Measurements from ENCODE around the gene ATG16L1. TPM values are rescaled to one million over a fixed set of nuclear protein-coding genes. Genes with fewer than 3 reads are reported as not detected.
"Not testable (repeated sequence)": the region's sequence is repeated elsewhere in the genome, so short reads cannot be mapped to it uniquely, and the experiment has no call there.

ATG16L1 gene
- total RNA-seq, 2 experiments from 2014 or later, result 55.9 to 58.9 TPM

- peaks cover 4% of the 10 kb centered on the region for H3K9me3 Mint-ChIP-seq
- CTCF ChIA-PET, result interaction anchor here (1.3 kb wide), 1 partner anchor 11 kb away, joined by 3 read pairs; no protein-coding TSS in a partner anchor
- POLR2A ChIA-PET, result interaction anchor here (2.4 to 2.5 kb wide), 2 partner anchors 12 to 90 kb away, joined by 6 to 12 read pairs; no protein-coding TSS in a partner anchor
- H3K4me3 Mint-ChIP-seq, result no peak overlapping the region
- peaks cover 47% of the 10 kb centered on the region for H3K4me1 Mint-ChIP-seq
- H3K27me3 Mint-ChIP-seq, result peaks cover 3% of the 10 kb centered on the region
- peaks cover 9% of the 10 kb centered on the region for H3K36me3 Mint-ChIP-seq (ENCODE audit: low read depth)
- no peak overlapping the region for H3K27ac Mint-ChIP-seq
- no peak for DNase-seq
These were observed 78.1 kb downstream of the ATG16L1 start for GRCh38 chr2:233329489-233330135.

- peaks cover 4% of the 10 kb centered on the region for H3K9me3 Mint-ChIP-seq
- H3K27ac Mint-ChIP-seq, result peak overlapping the region; percentile 96
- no peaks in the 10 kb centered on the region for H3K27me3 Mint-ChIP-seq
- POLR2A ChIA-PET, result interaction anchor here (0.8 to 2.5 kb wide), 22 partner anchors 9 to 88 kb away, joined by 3 to 19 read pairs (median 4); partner anchors contain the start of gene ATG16L1
- peak overlapping the region; percentile 33 for H3K4me3 Mint-ChIP-seq
- H3K4me1 Mint-ChIP-seq, result peaks cover 52% of the 10 kb centered on the region
- CTCF ChIA-PET, result interaction anchor here (0.7 to 2.5 kb wide), 7 partner anchors 11 to 249 kb away, joined by 3 to 18 read pairs (median 6); partner anchors contain the start of gene DGKD
- peak; percentile 89 for DNase-seq
- H3K36me3 Mint-ChIP-seq (ENCODE audit: low read depth), result peaks cover 9% of the 10 kb centered on the region
These were observed 80.1 kb downstream of the ATG16L1 start for GRCh38 chr2:233331536-233331935.

DNA sequence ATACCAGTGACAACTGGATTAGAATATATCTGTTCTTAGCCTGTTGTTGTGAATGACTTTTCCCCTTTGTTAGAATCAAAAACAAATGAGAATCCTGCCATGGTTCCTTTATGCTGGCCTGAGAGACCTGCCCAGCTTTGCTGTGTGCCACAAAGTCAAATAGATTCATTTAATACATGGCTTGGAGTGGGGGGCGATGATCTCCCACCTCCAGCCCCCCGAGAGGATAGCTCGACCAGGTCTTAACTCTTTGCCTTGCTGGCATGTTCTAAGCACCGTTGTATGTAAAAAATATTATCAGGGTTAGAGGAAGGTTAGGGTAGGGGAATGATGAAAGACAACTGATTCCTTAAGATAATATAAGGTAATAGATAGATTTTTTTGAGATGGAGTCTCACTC lies 80.7 kb downstream of the ATG16L1 start:
- Mint-ChIP-seq H3K27ac (peak overlapping the region; percentile 96), H3K4me3 (peak overlapping the region; percentile 33), H3K9me3 (peaks cover 4% of the 10 kb centered on the region), H3K36me3 (ENCODE audit: low read depth) (peaks cover 9% of the 10 kb centered on the region), H3K27me3 (no peaks in the 10 kb centered on the region), H3K4me1 (peaks cover 52% of the 10 kb centered on the region)
- ChIA-PET POLR2A (interaction anchor here (0.8 to 2.5 kb wide), 19 partner anchors 8 to 88 kb away, joined by 3 to 19 read pairs (median 5); partner anchors contain the start of gene ATG16L1), CTCF (interaction anchor here (1.1 to 2.5 kb wide), 6 partner anchors 11 to 250 kb away, joined by 3 to 18 read pairs (median 8); partner anchors contain the start of gene DGKD)
- no peak for DNase-seq

DNA sequence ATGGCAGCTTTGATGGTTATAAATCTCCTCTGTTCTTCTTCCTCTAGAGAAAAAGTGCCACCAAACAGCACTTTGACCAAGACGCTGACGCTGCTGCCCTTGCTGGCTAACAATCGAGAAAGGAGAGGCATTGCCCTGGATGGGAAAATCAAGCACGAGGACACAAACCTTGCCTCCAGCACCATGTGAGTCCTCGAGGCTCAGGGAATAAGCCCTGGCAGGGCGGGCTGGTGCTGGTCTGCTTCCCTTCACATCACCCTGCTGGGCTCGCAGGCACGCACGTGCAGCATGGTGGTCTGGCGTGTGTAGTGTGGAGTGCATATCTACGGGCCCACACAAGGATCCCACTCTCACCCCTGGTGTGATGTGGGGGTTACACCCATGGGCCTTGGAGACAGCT lies 83.4 kb downstream of the ATG16L1 start:
- H3K27me3 Mint-ChIP-seq, result peaks cover 11% of the 10 kb centered on the region
- no peak overlapping the region for H3K4me3 Mint-ChIP-seq
- H3K9me3 Mint-ChIP-seq, result peaks cover 3% of the 10 kb centered on the region
- POLR2A ChIA-PET, result interaction anchor here (0.9 kb wide), 1 partner anchor 16 kb away, joined by 3 read pairs; no protein-coding TSS in a partner anchor
- no peak overlapping the region for H3K27ac Mint-ChIP-seq
- peaks cover 61% of the 10 kb centered on the region for H3K4me1 Mint-ChIP-seq
- DNase-seq, result no peak
- peaks cover 9% of the 10 kb centered on the region for H3K36me3 Mint-ChIP-seq (ENCODE audit: low read depth)
- CTCF ChIA-PET, result interaction anchor here (0.5 to 1.6 kb wide), 3 partner anchors 19 to 223 kb away, joined by 3 to 9 read pairs (median 3); no protein-coding TSS in a partner anchor

DNA sequence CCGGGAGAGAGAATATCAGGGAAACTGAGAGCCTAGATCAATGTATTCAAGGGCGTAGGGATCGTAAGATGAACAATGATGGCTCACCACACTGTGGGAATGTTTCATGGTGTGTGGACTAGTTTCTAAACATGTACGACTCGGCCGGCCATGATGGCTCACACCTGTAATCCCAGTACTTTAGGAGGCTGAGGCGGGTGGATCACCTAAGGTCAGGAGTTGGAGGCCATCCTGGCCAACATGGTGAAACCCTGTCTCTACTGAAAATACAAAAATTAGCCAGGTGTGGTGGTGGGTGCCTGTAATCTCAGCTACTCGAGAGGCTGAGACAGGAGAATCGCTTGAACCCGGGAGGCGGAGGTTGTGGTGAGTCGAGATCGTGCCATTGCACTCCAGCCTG lies 84.6 kb downstream of the ATG16L1 start:
- not testable (repeated sequence) for H3K27ac Mint-ChIP-seq; H3K36me3 Mint-ChIP-seq (ENCODE audit: low read depth); H3K9me3 Mint-ChIP-seq; DNase-seq; H3K4me3 Mint-ChIP-seq
- peaks cover 51% of the 10 kb centered on the region for H3K4me1 Mint-ChIP-seq
- ChIA-PET POLR2A (interaction anchor here (0.9 kb wide), 1 partner anchor 14 kb away, joined by 3 read pairs; no protein-coding TSS in a partner anchor), CTCF (interaction anchor here (1.5 to 1.6 kb wide), 2 partner anchors 18 to 68 kb away, joined by 4 to 6 read pairs; no protein-coding TSS in a partner anchor)
- peaks cover 11% of the 10 kb centered on the region for H3K27me3 Mint-ChIP-seq

- peaks cover 46% of the 10 kb centered on the region for H3K4me1 Mint-ChIP-seq
- no peak for DNase-seq
- no peaks in the 10 kb centered on the region for H3K9me3 Mint-ChIP-seq
- POLR2A ChIA-PET, result no interaction called here
- H3K27ac Mint-ChIP-seq, result no peak overlapping the region
- peaks cover 12% of the 10 kb centered on the region for H3K27me3 Mint-ChIP-seq
- H3K36me3 Mint-ChIP-seq (ENCODE audit: low read depth), result peaks cover 4% of the 10 kb centered on the region
- CTCF ChIA-PET, result interaction anchor here (1.5 to 1.6 kb wide), 2 partner anchors 17 to 68 kb away, joined by 4 to 6 read pairs; no protein-coding TSS in a partner anchor
- H3K4me3 Mint-ChIP-seq, result no peak overlapping the region
These were observed 85.1 kb downstream of the ATG16L1 start for GRCh38 chr2:233336541-233336940.

- Mint-ChIP-seq H3K9me3 (no peaks in the 10 kb centered on the region), H3K4me3 (no peak overlapping the region), H3K27me3 (peaks cover 13% of the 10 kb centered on the region), H3K4me1 (peaks cover 34% of the 10 kb centered on the region), H3K27ac (no peak overlapping the region), H3K36me3 (ENCODE audit: low read depth) (peaks cover 4% of the 10 kb centered on the region)
- no peak for DNase-seq
- ChIA-PET POLR2A (no interaction called here), CTCF (interaction anchor here (0.9 kb wide), 1 partner anchor 16 kb away, joined by 3 read pairs; the partner anchor contains the start of gene DGKD)
These were observed 86.6 kb downstream of the ATG16L1 start for GRCh38 chr2:233338046-233338445.

- peaks cover 16% of the 10 kb centered on the region for H3K27me3 Mint-ChIP-seq
- DNase-seq, result no peak
- peaks cover 26% of the 10 kb centered on the region for H3K4me1 Mint-ChIP-seq
- H3K27ac Mint-ChIP-seq, result no peak overlapping the region
- ChIA-PET CTCF (interaction anchor here (0.9 kb wide), 1 partner anchor 15 kb away, joined by 3 read pairs; the partner anchor contains the start of gene DGKD), POLR2A (no interaction called here)
- no peak overlapping the region for H3K4me3 Mint-ChIP-seq
- H3K9me3 Mint-ChIP-seq, result no peaks in the 10 kb centered on the region
- H3K36me3 Mint-ChIP-seq (ENCODE audit: low read depth), result peaks cover 1% of the 10 kb centered on the region
These were observed 87.4 kb downstream of the ATG16L1 start for GRCh38 chr2:233338812-233339368.

DNA sequence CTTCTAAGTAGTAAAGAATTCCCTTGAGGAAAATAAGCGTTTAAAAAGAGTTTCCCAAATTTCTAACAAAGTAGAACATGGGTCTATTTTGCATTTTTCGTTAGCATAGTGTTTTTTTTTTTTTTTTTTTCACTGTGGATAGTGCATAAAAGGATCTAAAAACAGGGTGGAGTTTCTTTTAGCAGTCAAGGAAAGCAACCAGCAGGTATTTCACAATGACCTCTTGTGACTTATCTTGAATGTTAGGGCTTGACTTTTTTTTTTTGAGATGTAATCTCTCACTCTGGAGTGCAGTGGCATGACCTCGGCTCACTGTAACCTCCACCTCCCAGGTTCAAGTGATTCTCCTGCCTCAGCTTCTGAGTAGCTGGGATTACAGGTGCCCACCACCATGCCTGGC lies 88.0 kb downstream of the ATG16L1 start:
- H3K4me1 Mint-ChIP-seq, result peaks cover 20% of the 10 kb centered on the region
- no peaks in the 10 kb centered on the region for H3K9me3 Mint-ChIP-seq
- H3K4me3 Mint-ChIP-seq, result no peak overlapping the region
- no peaks in the 10 kb centered on the region for H3K36me3 Mint-ChIP-seq (ENCODE audit: low read depth)
- CTCF ChIA-PET, result no interaction called here
- H3K27ac Mint-ChIP-seq, result no peak overlapping the region
- H3K27me3 Mint-ChIP-seq, result peaks cover 16% of the 10 kb centered on the region
- DNase-seq, result no peak
- POLR2A ChIA-PET, result no interaction called here

- Mint-ChIP-seq H3K4me3 (no peak overlapping the region), H3K27ac (no peak overlapping the region), H3K4me1 (peaks cover 12% of the 10 kb centered on the region), H3K27me3 (peaks cover 19% of the 10 kb centered on the region), H3K9me3 (no peaks in the 10 kb centered on the region), H3K36me3 (ENCODE audit: low read depth) (no peaks in the 10 kb centered on the region)
- ChIA-PET POLR2A (interaction anchor here (1.3 kb wide), 1 partner anchor 10 kb away, joined by 6 read pairs; no protein-coding TSS in a partner anchor), CTCF (interaction anchor here (1.5 kb wide), 1 partner anchor 102 kb away, joined by 3 read pairs; no protein-coding TSS in a partner anchor)
- DNase-seq, result no peak
These were observed 89.8 kb downstream of the ATG16L1 start for GRCh38 chr2:233341296-233341695.

GRCh38 chr2:233342301-233342700 lies 90.8 kb downstream of the ATG16L1 start:
- peaks cover 12% of the 10 kb centered on the region for H3K4me1 Mint-ChIP-seq
- H3K27me3 Mint-ChIP-seq, result peaks cover 23% of the 10 kb centered on the region
- ChIA-PET POLR2A (interaction anchor here (0.9 to 1.3 kb wide), 3 partner anchors 11 to 91 kb away, joined by 3 to 6 read pairs (median 3); partner anchors contain the start of genes ATG16L1 and DGKD), CTCF (interaction anchor here (2.6 to 3.7 kb wide), 2 partner anchors 11 to 12 kb away, joined by 10 to 21 read pairs; partner anchors contain the start of gene DGKD)
- no peak for DNase-seq
- H3K27ac Mint-ChIP-seq, result no peak overlapping the region
- no peak overlapping the region for H3K4me3 Mint-ChIP-seq
- H3K9me3 Mint-ChIP-seq, result no peaks in the 10 kb centered on the region
- no peaks in the 10 kb centered on the region for H3K36me3 Mint-ChIP-seq (ENCODE audit: low read depth)

GRCh38 chr2:233343171-233343705 lies 91.8 kb downstream of the ATG16L1 start:
- CTCF ChIA-PET, result interaction anchor here (2.6 to 3.7 kb wide), 2 partner anchors 11 to 12 kb away, joined by 10 to 21 read pairs; partner anchors contain the start of gene DGKD

More at GRCh38 chr2:233343171-233343705, 91.8 kb downstream of the ATG16L1 start:
- H3K4me1 Mint-ChIP-seq, result peaks cover 8% of the 10 kb centered on the region
- POLR2A ChIA-PET, result interaction anchor here (1.0 to 1.1 kb wide), 2 partner anchors 11 to 92 kb away, joined by 3 read pairs; partner anchors contain the start of genes ATG16L1 and DGKD
- no peaks in the 10 kb centered on the region for H3K9me3 Mint-ChIP-seq
- H3K36me3 Mint-ChIP-seq (ENCODE audit: low read depth), result no peaks in the 10 kb centered on the region
- no peak overlapping the region for H3K4me3 Mint-ChIP-seq
- peaks cover 22% of the 10 kb centered on the region for H3K27me3 Mint-ChIP-seq
- no peak overlapping the region for H3K27ac Mint-ChIP-seq
- DNase-seq, result no peak
